HEK293T (cell line): Measurements from ENCODE around the gene IL4R.

Experiments used
- HDGF ChIP-seq: fragments of 450-650 bp; IDR thresholded peaks from 2 replicates; pipeline ENCODE4 v1.6.1; 2017; ENCODE audit warnings: antibody characterized with exemption, borderline replicate concordance
- LEF1 ChIP-seq: fragments of 450-650 bp; IDR thresholded peaks from 2 replicates; pipeline ENCODE4 v1.6.1; 2017; ENCODE audit warnings: mild to moderate bottlenecking, borderline replicate concordance
- PKNOX1 ChIP-seq: fragments of 450-650 bp; IDR thresholded peaks from 2 replicates; pipeline ENCODE4 v1.6.1; 2016
- SUZ12 ChIP-seq: fragments of 450-650 bp; IDR thresholded peaks from 2 replicates; pipeline ENCODE4 v1.6.1; 2016; ENCODE audit warnings: mild to moderate bottlenecking
- TARDBP ChIP-seq: fragments of 450-650 bp; IDR thresholded peaks from 2 replicates; pipeline ENCODE4 v1.6.1; 2016

GRCh38 chr16:27311897-27312303 is 1.9 kb upstream of the IL4R start:
- TF ChIP-seq PKNOX1 (no peak), HDGF (no peak), LEF1 (no peak), SUZ12 (no peak), TARDBP (no peak)
